A673 (cell line): ENCODE data around the gene TEX19. TPM values are rescaled to one million over a fixed set of nuclear protein-coding genes. Genes with fewer than 3 reads are reported as not detected.

ENCODE experiments used
- BruUV-seq: library from RNA; stranded (reverse); fragments of 400-500 nt; replicated peaks from 2 replicates; lab custom pipeline; 2021; lab: Mats Ljungman, UMichigan
- CTCF ChIA-PET: fragments of 300-600 bp; sonication (Branson Sonifier 250); formaldehyde crosslinking; loops from one replicate; lab custom pipeline; 2022; ENCODE audit warnings: antibody characterized with exemption; lab: Charles Lee
- POLR2A ChIA-PET: fragments of 300-600 bp; sonication (Branson Sonifier 250); formaldehyde crosslinking; loops from one replicate; lab custom pipeline; 2022; ENCODE audit warnings: antibody characterized with exemption; ENCODE audit not compliant: low non-redundant PET; lab: Charles Lee
- DNase-seq: peaks from one replicate; pipeline ENCODE4 v3.0.0-alpha.2; 2015; ENCODE audit warnings: low spot score
- H3K27ac ChIP-seq: fragments of 200-600 bp; sonication (generic); 2 replicates; pipeline ENCODE4 v1.5.1; 2016; ENCODE audit warnings: mixed run types, low read depth, mild to moderate bottlenecking, mixed read lengths, antibody characterized with exemption, low read length; ENCODE audit not compliant: poor library complexity, severe bottlenecking
- H3K27me3 ChIP-seq: fragments of 200-600 bp; sonication (generic); replicated peaks from 2 replicates; pipeline ENCODE4 v1.6.1; 2017; ENCODE audit warnings: mixed run types, low read depth, mild to moderate bottlenecking, mixed read lengths, antibody characterized with exemption, low read length; ENCODE audit not compliant: insufficient read depth, poor library complexity
- H3K36me3 ChIP-seq: fragments of 200-600 bp; sonication (generic); 2 replicates; pipeline ENCODE4 v1.6.1; 2016; ENCODE audit warnings: mixed run types, mild to moderate bottlenecking, mixed read lengths, antibody characterized with exemption, low read length; ENCODE audit not compliant: insufficient read depth, poor library complexity, severe bottlenecking
- H3K4me1 ChIP-seq: fragments of 200-600 bp; sonication (generic); 2 replicates; pipeline ENCODE4 v1.6.1; 2017; ENCODE audit warnings: mixed run types, mild to moderate bottlenecking, mixed read lengths, antibody characterized with exemption, low read length; ENCODE audit not compliant: insufficient read depth, poor library complexity, severe bottlenecking
- H3K4me3 ChIP-seq: fragments of 200-600 bp; sonication (generic); 2 replicates; pipeline ENCODE4 v1.5.1; 2016; ENCODE audit warnings: low read depth, mixed run types, mild to moderate bottlenecking, mixed read lengths, low read length; ENCODE audit not compliant: poor library complexity, severe bottlenecking
- H3K9me3 ChIP-seq: fragments of 200-600 bp; sonication (generic); 2 replicates; pipeline ENCODE4 v1.6.1; 2016; ENCODE audit warnings: mixed run types, low read depth, mild to moderate bottlenecking, mixed read lengths, antibody characterized with exemption, low read length; ENCODE audit not compliant: poor library complexity, severe bottlenecking
- CTCF ChIP-seq: fragments of 300-800, 200-600 bp; sonication (generic); conservative IDR thresholded peaks from 2 replicates; pipeline ENCODE4 v1.5.1; 2017; ENCODE audit warnings: low read depth, mild to moderate bottlenecking, antibody characterized with exemption, low read length, moderate library complexity, mixed read lengths
- EZH2 ChIP-seq: fragments of 200-600 bp; sonication (generic); IDR thresholded peaks from 2 replicates; pipeline ENCODE4 v1.6.1; 2017; ENCODE audit warnings: borderline replicate concordance, low read depth, mild to moderate bottlenecking, mixed read lengths, antibody characterized with exemption, low read length; ENCODE audit not compliant: poor library complexity, severe bottlenecking
- intact Hi-C: fragments of 100-400 bp; cut with micrococcal nuclease; formaldehyde crosslinking; loops from one replicate; pipeline ENCODE4 v1.10.0; 2022; ENCODE audit not compliant: unreplicated experiment
- total RNA-seq: library from RNA; stranded (reverse); gene quantifications from 2 replicates; pipeline ENCODE4 v1.2.3, GENCODE V29; 2021

The TEX19 gene
- total RNA-seq, 1 experiment from 2014 or later: 0.39 TPM

DNA sequence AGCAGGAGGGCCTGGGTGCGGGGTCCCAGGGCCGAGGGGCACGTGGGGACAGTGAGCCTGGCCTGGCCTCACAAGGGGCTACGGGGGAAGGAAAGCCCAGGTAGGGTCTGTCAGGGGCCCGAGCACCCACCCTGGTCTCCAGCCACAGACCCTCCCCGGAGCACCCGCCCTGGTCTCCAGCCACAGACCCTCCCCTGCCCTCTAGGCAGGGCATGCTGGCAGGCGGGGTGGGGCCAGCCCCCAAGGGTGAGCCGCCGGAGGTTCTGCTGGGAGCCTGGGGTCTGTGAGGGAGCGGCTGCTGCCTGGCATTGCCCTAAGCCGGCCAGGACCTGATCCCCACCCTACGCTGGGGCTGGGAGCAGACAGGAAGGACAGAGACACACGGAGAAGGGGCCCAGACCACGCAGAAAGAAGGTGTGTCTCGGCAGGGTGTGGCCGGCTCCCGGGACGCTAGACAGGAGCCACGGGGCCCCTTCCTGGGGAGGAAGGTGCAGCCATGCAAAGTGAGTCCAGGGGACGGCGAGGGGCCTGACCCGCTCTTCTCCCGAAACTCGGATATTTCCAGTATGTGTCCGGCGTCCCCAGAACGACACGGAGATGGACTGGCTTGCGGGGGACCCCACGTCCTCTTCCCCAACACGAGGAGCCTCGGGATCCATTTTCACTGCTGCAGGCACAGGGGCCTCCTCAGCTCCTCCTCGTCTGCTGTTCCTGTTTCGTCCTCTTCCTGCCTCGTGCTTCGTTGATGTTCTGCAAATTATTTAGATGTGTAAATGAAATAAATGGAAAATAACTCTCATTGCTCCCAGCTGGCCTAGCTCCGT is 28.0 kb downstream of the TEX19 start:
- no peak for TF ChIP-seq CTCF
- TF ChIP-seq EZH2: no peak
- no peaks in the 10 kb centered on the region for H3K9me3 ChIP-seq
- DNase-seq: no peak
- ChIA-PET CTCF (no interaction called here), POLR2A (interaction anchor here (0.5 kb wide), 1 partner anchor 222 kb away, joined by 3 read pairs; no protein-coding TSS in a partner anchor)
- no peaks in the 10 kb centered on the region for H3K27me3 ChIP-seq
- H3K36me3 ChIP-seq: no peaks in the 10 kb centered on the region
- BruUV-seq: no TSS peak
- H3K27ac ChIP-seq: no peak overlapping the region
- H3K4me1 ChIP-seq: no peaks in the 10 kb centered on the region
- intact Hi-C loops: no loop called here
- no peak overlapping the region for H3K4me3 ChIP-seq

GRCh38 chr17:82387705-82388106 is 28.7 kb downstream of the TEX19 start:
- TF ChIP-seq CTCF (no peak), EZH2 (no peak)
- no TSS peak for BruUV-seq
- no peaks in the 10 kb centered on the region for H3K9me3 ChIP-seq
- no peak overlapping the region for H3K4me3 ChIP-seq
- H3K4me1 ChIP-seq: no peaks in the 10 kb centered on the region
- intact Hi-C loops: no loop called here
- POLR2A ChIA-PET: interaction anchor here (0.5 kb wide), 1 partner anchor 221 kb away, joined by 3 read pairs; no protein-coding TSS in a partner anchor
- no peaks in the 10 kb centered on the region for H3K27me3 ChIP-seq
- H3K36me3 ChIP-seq: no peaks in the 10 kb centered on the region
- CTCF ChIA-PET: no interaction called here
- H3K27ac ChIP-seq: no peak overlapping the region
- no peak for DNase-seq

GRCh38 chr17:82388223-82388921 is 29.3 kb downstream of the TEX19 start:
- intact Hi-C loops: no loop called here
- CTCF ChIA-PET: no interaction called here
- Histone ChIP-seq H3K27ac (no peak overlapping the region), H3K27me3 (no peaks in the 10 kb centered on the region), H3K9me3 (no peaks in the 10 kb centered on the region), H3K4me3 (no peak overlapping the region), H3K4me1 (no peaks in the 10 kb centered on the region), H3K36me3 (no peaks in the 10 kb centered on the region)
- POLR2A ChIA-PET: no interaction called here
- BruUV-seq: no TSS peak
- TF ChIP-seq CTCF (no peak), EZH2 (no peak)
- no peak for DNase-seq
